GM12878 (cell line): ENCODE results near the gene PMIS2. TPM values are rescaled to one million over a fixed set of nuclear protein-coding genes. Genes with fewer than 3 reads are reported as not detected.

Experiments
- CBX5 ChIP-seq: sonication (generic); IDR thresholded peaks from 2 replicates; pipeline ENCODE4 v1.6.1; 2016; ENCODE audit warnings: low read depth, moderate library complexity, mild to moderate bottlenecking, inconsistent platforms
- CREB1 ChIP-seq: IDR thresholded peaks from 2 replicates; pipeline ENCODE4 v1.6.1; 2012; ENCODE audit warnings: low read depth, mild to moderate bottlenecking, inconsistent platforms
- EP300 ChIP-seq, 2 experiments: fragments of 150-350 bp in 1 of 2; IDR thresholded peaks; 2 replicates each; pipeline ENCODE4 v1.6.1; 2011 to 2012; ENCODE audit warnings: low read depth in 2 of 2, low read length in 2 of 2, borderline replicate concordance in 1 of 2, improper control_type of control experiment in 1 of 2, inconsistent platforms in 1 of 2; ENCODE audit not compliant: control insufficient read depth in 1 of 2
- FOXM1 ChIP-seq: IDR thresholded peaks from 2 replicates; pipeline ENCODE4 v1.6.1; 2012; ENCODE audit warnings: low read depth, mild to moderate bottlenecking, inconsistent platforms, low read length, moderate library complexity
- GATAD2B ChIP-seq: fragments of 450-650 bp; conservative IDR thresholded peaks from 2 replicates; pipeline ENCODE4 v1.6.1; 2017; ENCODE audit warnings: low read depth, mild to moderate bottlenecking, moderate library complexity
- HDAC6 ChIP-seq: fragments of 200-600 bp; sonication (generic); IDR thresholded peaks from one replicate; pipeline ENCODE4 v1.8.0; 2017; ENCODE audit warnings: antibody characterized with exemption; ENCODE audit not compliant: unreplicated experiment
- IRF4 ChIP-seq: IDR thresholded peaks from 2 replicates; pipeline ENCODE4 v1.6.1; 2011; ENCODE audit warnings: low read depth, low read length
- KAT2A ChIP-seq: conservative IDR thresholded peaks from 2 replicates; pipeline ENCODE4 v1.6.1; 2011; ENCODE audit warnings: low read depth, low read length; ENCODE audit not compliant: control insufficient read depth
- NR2C1 ChIP-seq: fragments of 450-650 bp; IDR thresholded peaks from 2 replicates; pipeline ENCODE4 v1.6.1; 2017; ENCODE audit warnings: antibody characterized with exemption, mild to moderate bottlenecking, moderate library complexity
- PAX8 ChIP-seq: fragments of 450-650 bp; IDR thresholded peaks from 2 replicates; pipeline ENCODE4 v1.6.1; 2017; ENCODE audit warnings: mild to moderate bottlenecking, moderate library complexity
- RELA ChIP-seq: fragments of 450-650 bp; IDR thresholded peaks from 2 replicates; pipeline ENCODE4 v1.8.0; 2014; ENCODE audit warnings: borderline replicate concordance; ENCODE audit not compliant: partially characterized antibody
- SMAD1 ChIP-seq: fragments of 450-650 bp; IDR thresholded peaks from 2 replicates; pipeline ENCODE4 v1.6.1; 2018; ENCODE audit warnings: mild to moderate bottlenecking, low read depth; ENCODE audit not compliant: partially characterized antibody
- SREBF2 ChIP-seq: IDR thresholded peaks from 2 replicates; pipeline ENCODE4 v1.6.1; 2012; ENCODE audit warnings: mild to moderate bottlenecking, low read length
- SUZ12 ChIP-seq: fragments of 200-600 bp; sonication (generic); IDR thresholded peaks from one replicate; pipeline ENCODE4 v1.6.1; 2018; ENCODE audit warnings: antibody characterized with exemption, mild to moderate bottlenecking; ENCODE audit not compliant: unreplicated experiment
- polyA plus RNA-seq, 11 experiments: library from polyadenylated mRNA; depleted of rRNA in 4 of 11; unstranded in 6 of 11; stranded (reverse) in 5 of 11; fragments of >200 nt; fragmentation: Nextera tagmentation in 4 of 11; fragmentation: Illumina TruSeq in 1 of 11; extraction: Ambion mirVana in 4 of 11; extraction: Trizol in 1 of 11; gene quantifications; 1 replicate in 1 of 11; 2 replicates in 10 of 11; pipeline versions ENCODE4 v1.2.1 to v1.2.3, GENCODE V29; 2011 to 2016; ENCODE audit warnings: inconsistent platforms in 2 of 11, missing spikeins in 2 of 11, low read depth in 1 of 11
- total RNA-seq, 4 experiments: library from RNA; depleted of rRNA in 3 of 4; stranded (reverse); fragments of >200 nt in 3 of 4; fragmentation: Illumina TruSeq in 1 of 4; extraction: Trizol in 1 of 4; gene quantifications; 2 replicates each; pipeline versions ENCODE4 v1.2.1 to v1.2.3, GENCODE V29; 2013 to 2021
- TF ChIP-seq, protein P1 (sequence below): IDR thresholded peaks from 2 replicates; pipeline ENCODE4 v1.6.1; 2012; ENCODE audit warnings: low read depth, low read length, improper control_type of control experiment
- TF ChIP-seq, protein P2 (sequence below): fragments of 450-650 bp; IDR thresholded peaks from 2 replicates; pipeline ENCODE4 v1.6.1; 2016; ENCODE audit warnings: mild to moderate bottlenecking
- TF ChIP-seq, protein P3 (sequence below): fragments of 450-650 bp; formaldehyde crosslinking; IDR thresholded peaks from 2 replicates; pipeline ENCODE4 v1.5.0; 2022; ENCODE audit warnings: mild to moderate bottlenecking, missing genetic modification characterization
- TF ChIP-seq, protein P4 (sequence below): fragments of 450-650 bp; IDR thresholded peaks from 2 replicates; pipeline ENCODE4 v1.6.1; 2017; ENCODE audit warnings: borderline replicate concordance
- TF ChIP-seq, protein P5 (sequence below): IDR thresholded peaks from 2 replicates; pipeline ENCODE4 v1.6.1; 2012; ENCODE audit warnings: low read depth, low read length, improper control_type of control experiment
- TF ChIP-seq, protein P6 (sequence below): IDR thresholded peaks from 2 replicates; pipeline ENCODE4 v1.6.1; 2011; ENCODE audit warnings: borderline replicate concordance, low read depth, mild to moderate bottlenecking, moderate library complexity, low read length; ENCODE audit not compliant: insufficient read depth, poor library complexity, severe bottlenecking

Gene PMIS2
- total and polyA plus RNA-seq, 10 of the 15 experiments (the other 5 are each of a cell fraction or from before 2014, with no cell fraction given): not detected

DNA sequence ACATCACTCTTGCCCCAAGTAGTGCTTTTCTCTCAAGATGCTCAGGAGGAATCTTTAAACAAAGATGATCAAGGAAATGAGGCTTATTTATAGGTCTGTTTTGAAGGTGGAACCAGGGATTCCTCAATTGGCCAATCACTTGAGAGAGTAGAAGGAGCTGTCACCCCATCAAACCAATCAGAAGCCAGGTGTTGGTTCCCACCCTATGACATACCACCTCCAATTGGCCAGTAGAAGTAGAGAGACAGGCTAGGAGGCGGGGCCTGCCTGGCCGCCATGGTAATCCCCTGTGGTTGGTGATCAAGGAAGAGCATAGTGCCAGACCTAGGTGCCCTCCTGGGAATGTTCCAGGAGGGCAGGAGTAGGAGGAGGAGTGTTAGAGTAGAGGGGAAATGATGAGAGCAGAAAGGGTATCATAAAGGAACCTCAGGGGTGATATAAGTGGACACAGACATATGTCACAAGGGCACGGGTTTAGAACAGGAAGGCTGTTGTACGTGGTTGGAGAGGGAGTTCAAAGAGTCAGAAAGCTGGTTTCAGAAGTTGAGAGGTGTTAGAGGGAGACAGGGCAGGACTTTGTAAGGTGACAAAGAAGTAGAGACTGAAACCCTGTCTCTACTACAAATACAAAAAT is 10.5 kb downstream of the PMIS2 start (continued):
- TF ChIP-seq, protein P1, sequence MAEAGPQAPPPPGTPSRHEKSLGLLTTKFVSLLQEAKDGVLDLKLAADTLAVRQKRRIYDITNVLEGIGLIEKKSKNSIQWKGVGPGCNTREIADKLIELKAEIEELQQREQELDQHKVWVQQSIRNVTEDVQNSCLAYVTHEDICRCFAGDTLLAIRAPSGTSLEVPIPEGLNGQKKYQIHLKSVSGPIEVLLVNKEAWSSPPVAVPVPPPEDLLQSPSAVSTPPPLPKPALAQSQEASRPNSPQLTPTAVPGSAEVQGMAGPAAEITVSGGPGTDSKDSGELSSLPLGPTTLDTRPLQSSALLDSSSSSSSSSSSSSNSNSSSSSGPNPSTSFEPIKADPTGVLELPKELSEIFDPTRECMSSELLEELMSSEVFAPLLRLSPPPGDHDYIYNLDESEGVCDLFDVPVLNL: no peak
- TF ChIP-seq EP300 (IDR thresholded peaks at IDR 0.05; ENCODE audit: borderline replicate concordance in 1 of 2, control insufficient read depth in 1 of 2, low read depth in 2 of 2, low read length in 2 of 2) (peak in 1 of 2 experiments; percentile 46; a peak in 1 of 4 replicates), SREBF2 (no peak; the same call in 1 of the 2 replicates), CBX5 (no peak), SMAD1 (no peak), SUZ12 (no peak), PAX8 (no peak), IRF4 (no peak), RELA (no peak), NR2C1 (no peak), GATAD2B (no peak), FOXM1 (no peak), CREB1 (peak; percentile 43; the same call in 1 of the 2 replicates), KAT2A (no peak), HDAC6 (no peak)
- TF ChIP-seq, protein P2, sequence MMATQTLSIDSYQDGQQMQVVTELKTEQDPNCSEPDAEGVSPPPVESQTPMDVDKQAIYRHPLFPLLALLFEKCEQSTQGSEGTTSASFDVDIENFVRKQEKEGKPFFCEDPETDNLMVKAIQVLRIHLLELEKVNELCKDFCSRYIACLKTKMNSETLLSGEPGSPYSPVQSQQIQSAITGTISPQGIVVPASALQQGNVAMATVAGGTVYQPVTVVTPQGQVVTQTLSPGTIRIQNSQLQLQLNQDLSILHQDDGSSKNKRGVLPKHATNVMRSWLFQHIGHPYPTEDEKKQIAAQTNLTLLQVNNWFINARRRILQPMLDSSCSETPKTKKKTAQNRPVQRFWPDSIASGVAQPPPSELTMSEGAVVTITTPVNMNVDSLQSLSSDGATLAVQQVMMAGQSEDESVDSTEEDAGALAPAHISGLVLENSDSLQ: peak; percentile 97
- TF ChIP-seq, protein P3, sequence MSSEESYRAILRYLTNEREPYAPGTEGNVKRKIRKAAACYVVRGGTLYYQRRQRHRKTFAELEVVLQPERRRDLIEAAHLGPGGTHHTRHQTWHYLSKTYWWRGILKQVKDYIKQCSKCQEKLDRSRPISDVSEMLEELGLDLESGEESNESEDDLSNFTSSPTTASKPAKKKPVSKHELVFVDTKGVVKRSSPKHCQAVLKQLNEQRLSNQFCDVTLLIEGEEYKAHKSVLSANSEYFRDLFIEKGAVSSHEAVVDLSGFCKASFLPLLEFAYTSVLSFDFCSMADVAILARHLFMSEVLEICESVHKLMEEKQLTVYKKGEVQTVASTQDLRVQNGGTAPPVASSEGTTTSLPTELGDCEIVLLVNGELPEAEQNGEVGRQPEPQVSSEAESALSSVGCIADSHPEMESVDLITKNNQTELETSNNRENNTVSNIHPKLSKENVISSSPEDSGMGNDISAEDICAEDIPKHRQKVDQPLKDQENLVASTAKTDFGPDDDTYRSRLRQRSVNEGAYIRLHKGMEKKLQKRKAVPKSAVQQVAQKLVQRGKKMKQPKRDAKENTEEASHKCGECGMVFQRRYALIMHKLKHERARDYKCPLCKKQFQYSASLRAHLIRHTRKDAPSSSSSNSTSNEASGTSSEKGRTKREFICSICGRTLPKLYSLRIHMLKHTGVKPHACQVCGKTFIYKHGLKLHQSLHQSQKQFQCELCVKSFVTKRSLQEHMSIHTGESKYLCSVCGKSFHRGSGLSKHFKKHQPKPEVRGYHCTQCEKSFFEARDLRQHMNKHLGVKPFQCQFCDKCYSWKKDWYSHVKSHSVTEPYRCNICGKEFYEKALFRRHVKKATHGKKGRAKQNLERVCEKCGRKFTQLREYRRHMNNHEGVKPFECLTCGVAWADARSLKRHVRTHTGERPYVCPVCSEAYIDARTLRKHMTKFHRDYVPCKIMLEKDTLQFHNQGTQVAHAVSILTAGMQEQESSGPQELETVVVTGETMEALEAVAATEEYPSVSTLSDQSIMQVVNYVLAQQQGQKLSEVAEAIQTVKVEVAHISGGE (CRISPR knock-in tag): no peak
- TF ChIP-seq, protein P4, sequence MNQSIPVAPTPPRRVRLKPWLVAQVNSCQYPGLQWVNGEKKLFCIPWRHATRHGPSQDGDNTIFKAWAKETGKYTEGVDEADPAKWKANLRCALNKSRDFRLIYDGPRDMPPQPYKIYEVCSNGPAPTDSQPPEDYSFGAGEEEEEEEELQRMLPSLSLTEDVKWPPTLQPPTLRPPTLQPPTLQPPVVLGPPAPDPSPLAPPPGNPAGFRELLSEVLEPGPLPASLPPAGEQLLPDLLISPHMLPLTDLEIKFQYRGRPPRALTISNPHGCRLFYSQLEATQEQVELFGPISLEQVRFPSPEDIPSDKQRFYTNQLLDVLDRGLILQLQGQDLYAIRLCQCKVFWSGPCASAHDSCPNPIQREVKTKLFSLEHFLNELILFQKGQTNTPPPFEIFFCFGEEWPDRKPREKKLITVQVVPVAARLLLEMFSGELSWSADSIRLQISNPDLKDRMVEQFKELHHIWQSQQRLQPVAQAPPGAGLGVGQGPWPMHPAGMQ: no peak
- TF ChIP-seq, protein P5, sequence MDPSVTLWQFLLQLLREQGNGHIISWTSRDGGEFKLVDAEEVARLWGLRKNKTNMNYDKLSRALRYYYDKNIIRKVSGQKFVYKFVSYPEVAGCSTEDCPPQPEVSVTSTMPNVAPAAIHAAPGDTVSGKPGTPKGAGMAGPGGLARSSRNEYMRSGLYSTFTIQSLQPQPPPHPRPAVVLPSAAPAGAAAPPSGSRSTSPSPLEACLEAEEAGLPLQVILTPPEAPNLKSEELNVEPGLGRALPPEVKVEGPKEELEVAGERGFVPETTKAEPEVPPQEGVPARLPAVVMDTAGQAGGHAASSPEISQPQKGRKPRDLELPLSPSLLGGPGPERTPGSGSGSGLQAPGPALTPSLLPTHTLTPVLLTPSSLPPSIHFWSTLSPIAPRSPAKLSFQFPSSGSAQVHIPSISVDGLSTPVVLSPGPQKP: no peak
- TF ChIP-seq, protein P6, sequence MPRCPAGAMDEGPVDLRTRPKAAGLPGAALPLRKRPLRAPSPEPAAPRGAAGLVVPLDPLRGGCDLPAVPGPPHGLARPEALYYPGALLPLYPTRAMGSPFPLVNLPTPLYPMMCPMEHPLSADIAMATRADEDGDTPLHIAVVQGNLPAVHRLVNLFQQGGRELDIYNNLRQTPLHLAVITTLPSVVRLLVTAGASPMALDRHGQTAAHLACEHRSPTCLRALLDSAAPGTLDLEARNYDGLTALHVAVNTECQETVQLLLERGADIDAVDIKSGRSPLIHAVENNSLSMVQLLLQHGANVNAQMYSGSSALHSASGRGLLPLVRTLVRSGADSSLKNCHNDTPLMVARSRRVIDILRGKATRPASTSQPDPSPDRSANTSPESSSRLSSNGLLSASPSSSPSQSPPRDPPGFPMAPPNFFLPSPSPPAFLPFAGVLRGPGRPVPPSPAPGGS: no peak
